GM21367 (cell line): ENCODE measurements around the gene MBNL1.

Source experiments
- ATAC-seq: cut with Tn5 transposase; IDR thresholded peaks from one replicate; pipeline ENCODE4 v1.9.1; 2021; ENCODE audit not compliant: unreplicated experiment

The MBNL1 gene

DNA sequence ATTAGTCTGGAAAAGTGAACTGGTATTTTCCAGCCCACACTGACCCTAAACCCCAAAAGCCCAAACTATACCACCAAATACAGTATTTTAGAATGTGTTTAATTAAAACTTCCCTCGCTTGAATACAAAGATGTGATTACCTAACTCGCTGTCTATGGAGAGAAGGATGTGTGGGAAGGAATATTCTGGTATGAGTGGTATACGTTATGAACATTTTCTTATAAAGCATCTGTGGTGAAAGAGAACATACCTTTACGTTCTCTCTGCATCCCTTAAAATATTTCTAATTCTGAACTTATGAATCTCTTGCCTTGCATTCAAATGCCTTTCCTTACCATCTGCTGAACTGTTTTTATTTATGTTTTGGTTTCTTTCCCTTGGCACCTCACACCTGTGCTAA is 201.4 kb downstream of the MBNL1 start:
- no peak for ATAC-seq

DNA sequence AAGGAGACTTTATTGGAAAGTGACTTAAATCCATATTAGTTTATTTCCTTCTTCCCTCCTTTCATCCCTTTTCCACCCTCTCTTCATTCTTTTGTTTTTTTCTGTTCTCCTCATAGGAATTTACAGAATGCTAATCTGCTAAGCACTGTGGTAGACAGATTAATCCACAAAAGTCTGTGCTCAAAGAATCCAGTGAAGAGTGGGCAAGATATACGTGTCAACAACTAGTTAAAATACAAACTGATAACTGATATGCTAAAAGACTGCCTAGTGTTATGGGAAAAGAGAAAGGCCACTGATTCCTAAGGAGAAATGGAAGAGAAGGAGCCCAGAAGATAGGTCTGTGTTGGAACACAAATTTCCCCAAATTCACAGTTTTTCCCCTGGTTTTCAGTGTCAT is 202.2 kb downstream of the MBNL1 start:
- ATAC-seq, result no peak

DNA sequence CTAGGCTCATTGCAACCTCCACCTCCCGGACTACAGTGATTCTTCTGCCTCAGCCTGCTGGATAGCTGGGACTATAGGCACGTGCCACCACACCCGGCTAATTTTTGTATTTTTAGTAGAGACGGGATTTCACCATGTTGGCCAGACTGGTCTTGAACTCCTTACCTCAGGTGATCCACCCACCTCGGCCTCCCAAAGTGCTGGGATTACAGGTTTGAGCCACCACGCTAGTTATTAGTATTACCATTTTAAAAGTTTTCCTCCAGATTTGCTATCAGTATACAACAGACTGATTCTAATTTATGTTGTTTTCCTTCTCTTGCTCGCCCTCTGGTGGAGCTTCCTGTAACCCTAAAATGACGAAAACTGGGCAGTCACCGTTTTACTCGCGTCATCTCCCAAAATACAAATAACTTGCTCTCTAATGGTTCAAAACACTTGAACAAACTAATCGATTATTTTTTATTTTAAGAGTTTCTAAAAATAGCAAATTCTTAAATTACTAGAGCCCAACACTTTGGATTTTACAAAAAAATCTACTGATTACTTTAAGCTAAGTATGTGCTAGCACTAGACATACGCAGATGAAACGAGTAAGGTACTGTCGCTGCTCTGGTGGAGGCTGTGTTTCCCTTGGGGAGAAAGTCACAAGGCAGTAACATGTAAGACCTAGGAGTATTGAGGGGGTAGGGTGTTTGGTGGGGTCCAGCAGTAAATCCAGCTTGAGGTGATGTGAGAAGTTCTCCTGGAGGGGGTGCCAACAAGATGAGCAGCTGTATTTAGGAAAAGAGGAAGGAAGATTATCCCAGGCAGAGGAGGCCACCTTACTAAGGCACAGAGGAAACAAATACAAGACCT is 203.3 kb downstream of the MBNL1 start:
- peak; percentile 73 for ATAC-seq

DNA sequence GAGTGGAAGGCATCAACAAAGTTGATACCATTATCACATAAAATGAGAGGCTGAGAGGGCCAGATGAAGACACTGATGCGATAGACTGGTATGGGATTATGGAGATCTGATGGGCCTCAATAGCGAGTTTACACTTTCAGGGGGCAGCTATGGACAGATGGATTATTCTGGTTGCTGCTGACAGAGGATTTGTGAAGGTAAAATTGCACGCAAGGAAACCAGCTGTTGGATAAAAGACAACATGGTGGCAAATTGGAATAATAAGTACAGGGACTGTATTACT is 203.9 kb downstream of the MBNL1 start:
- no peak for ATAC-seq

DNA sequence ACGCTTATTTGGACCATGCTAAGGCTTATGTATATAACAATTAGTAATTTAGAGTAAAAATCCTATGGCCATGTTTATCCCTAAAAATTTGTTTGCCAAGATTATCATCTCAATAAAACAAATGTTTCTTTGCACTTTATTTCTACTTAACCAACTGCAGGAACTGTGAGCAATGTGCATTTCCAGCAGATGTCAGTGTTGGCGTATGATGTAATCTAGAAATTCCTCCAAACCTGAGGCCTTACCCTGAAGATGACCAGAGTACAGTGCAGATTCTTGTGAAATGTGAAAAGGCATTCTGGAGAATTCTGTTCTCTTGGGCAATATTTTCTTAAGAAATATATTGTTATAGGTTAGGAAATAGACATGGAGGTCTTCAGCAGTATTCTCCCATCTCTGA is 205.9 kb downstream of the MBNL1 start:
- ATAC-seq, result peak; percentile 50

DNA sequence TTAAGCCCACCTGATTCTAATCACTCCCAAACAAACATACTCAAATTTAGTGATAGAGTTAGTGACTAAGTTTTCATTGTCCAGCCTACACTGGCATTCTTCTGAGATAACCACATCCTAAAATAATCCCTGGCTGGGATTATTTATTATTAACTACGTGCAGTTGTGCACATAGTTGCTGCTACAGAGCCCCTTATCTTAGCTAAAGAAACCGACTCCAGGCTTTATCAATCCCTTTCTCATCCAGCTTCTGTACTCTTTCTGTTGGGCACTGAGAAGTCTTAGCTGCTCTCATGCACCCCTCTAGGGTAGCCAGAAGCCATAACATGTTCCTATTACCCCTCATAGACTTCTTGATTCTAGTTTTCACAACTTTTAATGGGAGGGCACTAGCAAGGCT is 208.7 kb downstream of the MBNL1 start:
- no peak for ATAC-seq

DNA sequence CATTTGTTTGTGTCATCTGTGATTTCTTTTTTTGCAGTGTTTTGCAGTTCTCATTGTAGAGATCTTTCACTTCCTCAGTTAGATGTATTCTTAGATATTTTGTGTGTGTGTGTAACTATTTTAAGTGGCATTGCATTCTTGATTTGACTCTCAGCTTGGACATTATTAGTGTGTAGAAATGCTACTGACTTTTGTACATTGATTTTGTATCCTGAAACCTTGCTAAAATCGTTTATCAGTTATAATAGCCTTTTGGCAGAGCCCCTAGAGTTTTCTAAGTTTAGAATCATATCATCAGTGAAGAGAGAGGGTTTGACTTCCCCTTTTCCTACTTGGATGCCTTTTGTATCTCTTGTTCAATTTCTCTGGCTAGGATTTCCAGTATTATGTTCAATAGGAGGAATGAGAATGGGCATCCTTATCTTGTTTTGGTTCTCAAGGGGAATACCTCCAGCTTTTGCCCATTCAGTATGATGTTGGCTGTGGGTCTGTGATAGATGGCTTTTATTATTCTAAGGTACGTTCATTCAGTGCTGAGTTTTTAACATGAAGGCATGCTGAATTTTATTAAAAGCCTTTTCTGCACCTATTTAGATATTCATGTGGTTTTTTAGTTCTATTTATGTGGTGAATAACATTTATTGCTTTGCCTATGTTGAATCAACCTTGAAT is 211.7 kb downstream of the MBNL1 start:
- ATAC-seq, result peak; percentile 92

DNA sequence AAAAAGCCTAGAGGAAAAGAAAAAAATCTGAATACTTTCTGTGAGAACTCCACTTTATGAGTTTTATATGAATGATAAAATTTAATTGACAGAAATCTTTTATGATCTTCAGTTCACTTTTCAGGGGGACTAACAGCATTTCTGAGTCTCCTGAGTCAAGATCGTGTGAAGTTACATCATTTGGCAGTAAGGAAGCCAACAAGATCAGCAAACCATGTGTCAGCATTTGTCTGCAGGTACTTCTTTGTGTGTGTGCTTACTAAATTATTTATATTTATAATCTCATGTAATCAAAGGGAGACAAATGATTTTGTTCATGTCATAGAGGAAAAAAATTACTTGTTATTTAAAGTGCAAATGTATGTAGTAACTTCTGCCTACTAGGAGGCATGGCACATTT is 217.6 kb downstream of the MBNL1 start:
- no peak for ATAC-seq

DNA sequence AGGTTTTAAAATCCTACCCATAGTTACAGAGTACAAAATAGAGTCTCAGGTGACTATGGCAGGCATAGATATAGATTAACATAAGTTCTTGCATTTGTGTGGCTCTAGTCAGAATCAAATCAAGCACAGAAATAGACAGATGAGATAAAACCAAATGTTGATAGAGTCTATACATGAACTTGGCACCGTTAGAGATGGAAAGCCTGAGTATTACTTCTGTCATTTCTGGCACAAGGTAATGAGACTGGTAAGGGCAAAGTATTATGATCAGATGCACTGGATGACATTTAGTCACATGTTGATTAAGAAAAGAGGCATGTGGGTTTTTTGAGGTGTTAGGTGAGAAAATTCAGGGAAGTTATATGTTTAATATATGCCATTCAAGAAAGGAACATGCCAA is 219.7 kb downstream of the MBNL1 start:
- no peak for ATAC-seq

DNA sequence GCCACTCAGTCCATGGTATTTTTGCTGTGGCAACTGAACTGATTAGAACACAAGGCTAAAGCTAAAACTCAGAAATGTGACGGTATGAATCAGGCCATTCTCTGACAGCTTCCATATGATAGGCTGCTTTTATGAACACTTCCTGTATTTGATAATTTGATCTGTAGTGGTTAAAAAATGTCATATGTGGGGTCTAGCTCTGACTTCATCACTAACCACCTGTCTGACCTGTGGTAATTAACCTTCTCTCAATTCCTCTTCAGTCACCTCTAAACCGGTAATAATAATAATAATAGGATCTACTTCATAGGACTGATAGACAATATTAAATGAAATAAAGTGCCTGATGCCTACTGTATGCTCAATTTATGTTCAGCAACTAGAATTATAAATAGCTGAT is 223.2 kb downstream of the MBNL1 start:
- ATAC-seq, result peak; percentile 36

DNA sequence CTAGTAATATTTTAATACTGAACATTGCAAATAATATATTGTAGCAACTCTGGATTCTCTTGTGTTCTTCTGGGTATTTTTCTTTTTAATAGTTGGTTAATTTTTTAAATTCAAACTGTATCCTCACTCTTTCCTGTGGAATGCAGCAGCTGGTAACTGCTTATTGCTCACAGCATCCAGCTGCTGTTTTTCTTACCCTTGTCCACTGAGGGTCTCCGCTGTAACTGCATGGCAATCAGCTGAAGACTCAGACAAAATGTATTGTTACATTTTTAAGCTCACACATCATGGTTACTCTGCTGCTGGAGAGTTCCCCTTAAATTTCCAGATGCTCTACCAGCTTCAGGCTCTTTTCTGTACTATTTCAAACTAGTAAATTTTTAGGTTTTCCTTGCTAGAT is 227.6 kb downstream of the MBNL1 start:
- no peak for ATAC-seq

DNA sequence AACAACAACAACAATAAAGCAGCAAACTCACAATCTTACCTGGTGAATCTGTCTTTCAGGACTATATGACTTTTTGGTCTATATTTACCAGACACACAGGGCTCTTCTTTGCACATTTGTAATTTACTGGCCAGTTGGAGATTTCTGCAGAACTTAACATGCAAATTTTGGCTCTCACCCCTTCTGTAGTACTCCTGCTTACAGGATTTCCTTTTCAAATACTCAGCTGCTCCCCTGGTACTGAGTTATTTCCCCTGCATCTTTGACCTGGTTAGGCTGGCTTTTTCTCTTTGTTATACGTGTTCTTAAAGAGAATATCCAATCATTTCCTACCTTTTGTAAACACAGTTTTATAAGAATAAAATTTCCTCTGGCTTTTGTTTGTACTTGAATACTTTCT is 228.0 kb downstream of the MBNL1 start:
- peak; percentile 78 for ATAC-seq

DNA sequence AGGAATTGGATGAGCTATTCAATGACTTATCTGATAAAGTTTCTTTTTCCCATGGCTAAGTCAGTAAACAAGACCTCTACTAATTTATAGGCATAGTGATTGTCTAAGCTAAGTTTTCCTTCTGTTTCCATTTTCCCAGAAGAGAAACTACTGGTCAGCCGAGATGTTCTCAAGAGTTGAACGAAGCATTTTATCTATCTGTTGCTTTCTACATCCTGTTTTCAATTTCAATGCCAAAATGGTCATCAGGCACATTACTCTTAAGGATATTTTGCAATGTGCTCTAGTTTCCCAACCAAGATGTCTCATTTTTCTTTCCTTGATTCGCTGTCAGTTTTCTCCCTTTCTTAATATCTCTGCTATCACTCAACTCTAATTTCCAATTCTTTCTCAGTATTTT is 228.7 kb downstream of the MBNL1 start:
- ATAC-seq, result no peak

DNA sequence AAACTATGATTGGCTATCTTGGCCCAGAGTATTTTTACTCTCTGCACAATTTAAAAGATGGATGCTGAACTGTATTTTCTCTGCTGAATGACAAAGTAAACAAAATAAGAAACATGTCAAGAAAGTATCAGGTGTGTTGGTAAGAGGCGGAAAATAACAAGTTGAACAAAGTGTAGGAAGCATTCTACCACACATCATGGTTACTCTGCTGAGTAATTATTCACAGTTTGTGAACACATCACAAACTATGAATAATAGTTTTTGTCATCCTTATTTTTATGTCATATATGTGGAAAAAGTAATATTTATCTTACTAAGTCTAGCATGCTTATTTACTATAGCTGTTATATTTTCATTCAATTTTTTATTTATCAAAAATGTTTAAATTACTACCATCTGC is 229.2 kb downstream of the MBNL1 start:
- no peak for ATAC-seq

DNA sequence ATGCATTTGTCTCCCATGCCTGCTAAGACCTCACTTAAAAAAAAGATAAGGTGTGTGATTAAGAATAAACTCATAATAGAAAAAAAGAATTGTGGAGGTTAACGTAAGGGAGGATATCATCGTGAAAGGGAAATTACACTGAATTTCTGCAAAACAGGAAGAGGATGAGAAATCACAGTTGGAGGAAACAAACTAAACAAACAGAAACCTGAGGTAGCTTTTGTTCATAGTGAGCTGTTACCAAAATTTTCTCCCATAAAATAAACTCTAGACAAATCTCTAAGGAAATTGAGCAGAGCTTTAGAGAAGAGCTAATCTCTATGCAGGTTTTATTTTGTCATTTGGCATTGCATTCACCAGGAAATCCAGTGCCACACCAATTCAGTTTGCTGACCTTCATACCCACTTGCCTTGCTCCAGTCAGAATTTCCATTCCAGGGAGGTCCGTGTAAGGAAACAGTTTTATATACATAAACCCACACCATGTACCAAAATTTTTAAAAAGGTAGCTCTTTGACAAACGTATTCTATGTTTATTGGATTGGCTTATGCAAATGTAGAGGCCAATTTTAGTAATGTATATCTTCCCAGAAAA is 231.2 kb downstream of the MBNL1 start:
- no peak for ATAC-seq

DNA sequence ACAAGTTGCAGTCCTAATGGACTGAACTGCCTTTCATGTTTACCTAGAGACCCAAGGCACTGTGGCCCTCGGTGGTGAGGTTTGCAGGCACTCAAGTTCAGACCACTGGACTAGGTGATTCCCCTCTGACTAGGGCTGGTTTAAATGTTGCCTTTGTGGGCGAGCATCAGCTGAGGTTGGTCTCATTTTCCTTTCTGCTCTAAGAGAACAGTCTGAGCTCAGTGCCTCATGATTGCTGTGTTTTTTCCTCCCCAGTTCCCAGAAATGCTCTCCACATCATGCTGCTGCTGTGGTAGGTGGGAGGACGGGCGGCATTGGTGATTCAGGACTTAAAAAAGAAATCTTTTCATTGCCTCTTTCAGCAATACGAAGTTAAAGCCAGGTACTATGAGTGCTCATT is 237.2 kb downstream of the MBNL1 start:
- ATAC-seq, result peak; percentile 92

DNA sequence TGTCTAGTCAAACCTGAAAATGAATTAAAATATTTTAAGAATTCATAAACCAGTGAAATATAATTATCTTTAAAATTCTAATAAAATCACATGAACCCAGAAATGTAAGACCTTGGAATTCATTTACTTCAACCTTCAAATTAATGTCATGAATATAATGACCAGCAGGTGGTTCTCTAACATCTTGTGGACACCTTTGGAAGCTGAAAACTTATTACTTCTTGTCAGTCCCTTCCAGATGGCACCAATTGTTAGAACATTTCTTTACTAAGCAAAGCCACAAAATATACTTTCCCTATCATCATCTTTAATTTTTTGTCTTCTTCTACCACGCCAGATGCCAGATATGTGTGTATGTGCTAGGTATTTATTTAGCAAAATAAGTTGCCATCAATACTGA is 240.0 kb downstream of the MBNL1 start:
- no peak for ATAC-seq

DNA sequence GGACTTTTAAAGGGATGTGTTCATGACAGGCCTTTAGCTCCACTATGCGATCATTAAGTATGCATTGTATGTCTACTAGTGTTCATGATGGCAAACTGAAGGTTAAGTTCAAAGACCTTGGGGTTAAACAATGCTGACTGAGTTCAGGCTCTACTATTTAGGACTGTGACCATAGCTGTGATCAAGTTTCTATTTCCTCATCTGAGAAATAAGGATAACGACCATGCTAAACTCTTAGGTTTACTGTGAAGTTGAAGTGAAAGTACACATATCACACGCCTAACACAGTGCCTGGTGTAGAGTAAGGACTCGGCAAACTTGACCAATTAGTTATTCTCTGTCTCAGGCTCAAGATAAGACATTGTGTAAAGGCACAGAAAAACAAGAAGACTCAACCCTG is 243.2 kb downstream of the MBNL1 start:
- peak; percentile 70 for ATAC-seq

DNA sequence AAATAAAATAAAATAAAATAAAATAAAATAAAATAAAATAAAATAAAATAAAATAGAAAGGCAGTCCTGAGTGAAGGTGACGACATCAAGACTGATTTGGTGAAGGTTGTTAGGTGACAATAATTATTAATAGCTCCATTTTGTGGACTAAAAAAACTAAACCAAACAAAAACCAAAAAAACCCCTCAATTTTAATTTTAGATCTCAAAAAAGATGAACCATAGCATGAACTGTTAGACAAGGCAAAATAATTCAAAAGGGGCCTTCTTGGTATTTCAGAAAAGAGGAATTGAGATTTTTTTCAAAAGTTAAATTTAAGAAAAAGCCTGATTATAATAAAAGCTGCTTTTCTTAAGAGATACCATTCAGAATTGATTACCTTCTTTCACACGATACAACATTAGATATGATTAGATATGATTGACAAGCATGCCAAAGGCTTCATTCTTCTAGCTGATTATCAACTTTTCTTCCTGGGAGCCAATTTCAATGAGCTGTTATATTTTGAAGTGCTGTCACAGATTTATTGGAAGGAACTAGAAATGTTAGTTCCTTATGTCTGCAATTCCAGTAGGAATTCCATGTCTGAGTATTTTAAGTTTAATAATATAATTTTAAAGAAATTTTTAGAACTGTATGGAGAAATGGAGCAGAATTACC is 244.7 kb downstream of the MBNL1 start:
- ATAC-seq, result no peak
